HG03439 (cell line): ENCODE measurements around the gene CDC42SE2.

Experiments
- ATAC-seq: cut with Tn5 transposase; IDR thresholded peaks from one replicate; pipeline ENCODE4 v1.9.1; 2021; ENCODE audit warnings: mild to moderate bottlenecking, moderate library complexity; ENCODE audit not compliant: unreplicated experiment

The CDC42SE2 gene, protein sequence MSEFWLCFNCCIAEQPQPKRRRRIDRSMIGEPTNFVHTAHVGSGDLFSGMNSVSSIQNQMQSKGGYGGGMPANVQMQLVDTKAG

DNA sequence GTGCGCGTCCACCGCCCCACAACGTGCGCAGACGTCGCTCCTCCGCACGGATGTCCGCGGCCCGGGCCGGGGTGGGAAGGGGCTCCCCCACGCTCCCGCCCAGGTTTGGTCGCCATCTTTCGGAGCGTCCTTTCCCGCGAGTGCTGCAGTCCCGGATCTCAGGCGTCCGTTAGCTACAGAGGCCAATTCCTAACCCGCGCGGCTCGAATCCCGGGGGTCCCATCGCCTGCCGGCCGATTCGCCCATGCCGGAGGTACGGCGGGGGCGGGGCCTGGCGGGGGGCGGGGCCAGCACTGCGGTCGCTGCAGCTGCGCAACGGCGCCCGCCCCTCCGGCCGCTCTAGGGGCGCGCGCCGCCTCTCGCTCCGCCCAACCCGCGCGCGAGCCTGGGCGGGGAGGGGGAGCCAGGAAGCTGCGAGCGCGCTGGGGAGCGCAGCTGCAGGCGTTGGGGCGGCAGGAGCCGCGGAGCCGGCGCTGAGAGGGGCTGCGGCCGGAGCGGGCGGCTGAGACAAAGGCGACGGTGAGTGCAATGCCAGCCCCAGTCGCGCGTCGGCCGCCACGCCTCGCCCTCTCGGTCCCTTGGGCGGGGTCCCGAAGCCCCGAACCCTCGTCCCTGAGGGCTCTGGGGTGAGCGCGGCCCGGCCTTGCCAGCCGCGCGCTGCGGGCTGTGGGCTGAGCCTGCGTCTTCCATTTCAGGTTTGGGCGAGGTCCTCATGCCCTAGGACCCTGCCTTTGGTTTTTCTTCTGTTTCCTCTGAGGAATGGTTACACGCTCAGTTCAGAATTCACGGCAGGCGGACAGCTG, at the start of gene CDC42SE2:
TSS of gene CDC42SE2 (plus strand) at position 406 of the 803 bp plus-strand sequence. CDS start 95,441 bp downstream, outside the sequence.
- ATAC-seq: peak; percentile 82

DNA sequence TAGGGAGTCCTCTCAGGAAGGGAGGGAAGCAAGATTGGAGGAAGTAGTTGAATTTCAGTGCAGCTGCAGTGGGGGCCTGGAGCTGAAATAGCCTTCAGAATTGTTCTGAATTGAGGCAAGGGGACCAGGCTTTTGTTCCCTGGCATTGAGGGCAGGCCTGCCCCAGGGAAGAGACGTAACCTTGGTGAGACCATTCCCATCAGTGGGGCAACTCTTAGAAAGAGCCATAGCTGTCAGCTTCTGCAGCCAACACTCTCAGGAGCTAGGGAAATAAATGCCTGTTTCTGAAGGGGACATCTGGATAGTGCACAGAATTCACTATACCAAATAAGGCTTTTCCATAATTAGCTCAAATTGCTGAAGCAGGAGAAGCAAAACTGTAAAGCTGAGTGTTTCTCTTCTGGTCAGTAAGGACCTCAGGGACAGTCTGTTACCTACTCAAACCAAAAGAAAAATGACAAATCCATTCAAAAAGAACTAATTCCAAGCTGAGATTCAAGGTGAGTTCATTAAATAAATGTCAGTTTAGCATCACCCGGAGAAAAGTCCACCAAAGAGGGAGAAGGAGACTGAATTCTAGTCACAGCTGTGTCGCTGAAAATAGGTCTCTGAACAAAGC, 49.1 kb upstream of the CDC42SE2 start:
- no peak for ATAC-seq

DNA sequence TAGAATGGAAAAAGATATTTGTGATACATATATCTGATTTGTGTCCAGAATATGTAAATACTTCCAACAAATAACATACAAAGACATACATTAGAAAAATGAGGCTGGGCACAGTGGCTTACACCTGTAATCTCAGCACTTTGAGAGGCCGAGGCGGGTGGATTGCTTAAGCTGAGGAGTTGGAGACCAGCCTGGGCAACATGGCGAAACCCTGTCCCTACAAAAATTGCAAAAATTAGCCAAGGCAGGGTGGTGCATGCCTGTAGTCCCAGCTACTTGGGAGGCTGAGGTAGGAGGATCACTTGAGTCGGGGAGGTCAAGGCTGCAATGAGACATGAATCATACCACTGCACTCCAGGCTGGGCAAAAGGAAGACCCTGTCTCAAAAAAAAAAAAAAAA, 46.1 kb upstream of the CDC42SE2 start:
- ATAC-seq: no peak

DNA sequence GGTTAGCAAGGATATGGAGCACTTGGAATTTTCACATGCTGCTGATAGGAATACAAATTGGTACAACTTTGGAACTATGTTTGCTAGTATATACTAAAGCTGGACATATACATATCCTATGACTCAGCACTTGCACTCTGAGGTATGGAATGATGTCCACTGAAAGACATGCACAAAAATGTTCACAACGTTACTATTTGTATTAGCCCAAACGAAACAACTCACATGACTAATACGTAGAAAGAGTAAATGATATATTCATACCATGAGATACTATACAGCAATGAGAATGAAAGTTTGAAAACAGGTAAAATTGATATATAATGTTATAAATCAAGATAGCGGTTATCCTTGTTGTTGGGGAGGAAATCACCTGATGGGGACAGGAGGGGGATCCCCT, 45.5 kb upstream of the CDC42SE2 start:
- ATAC-seq: peak; percentile 61

DNA sequence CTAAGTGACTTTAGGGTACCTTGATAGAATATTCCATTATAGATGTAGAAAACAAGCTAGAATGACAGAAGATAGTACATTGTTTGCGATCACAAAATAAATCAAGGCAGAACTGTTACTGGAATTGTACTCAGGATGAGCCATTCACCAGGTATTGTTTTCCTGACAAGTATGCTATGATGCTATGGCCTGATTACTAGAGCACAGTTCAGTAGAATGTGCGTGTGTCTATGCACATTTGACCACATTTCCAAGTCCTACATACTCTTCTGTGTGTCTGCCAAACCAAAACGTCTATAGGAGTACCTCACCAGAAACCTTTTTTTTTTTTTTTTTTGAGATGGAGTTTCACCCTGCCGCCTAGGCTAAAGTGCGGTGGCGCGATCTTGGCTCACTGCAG, 43.3 kb upstream of the CDC42SE2 start:
- ATAC-seq: no peak

DNA sequence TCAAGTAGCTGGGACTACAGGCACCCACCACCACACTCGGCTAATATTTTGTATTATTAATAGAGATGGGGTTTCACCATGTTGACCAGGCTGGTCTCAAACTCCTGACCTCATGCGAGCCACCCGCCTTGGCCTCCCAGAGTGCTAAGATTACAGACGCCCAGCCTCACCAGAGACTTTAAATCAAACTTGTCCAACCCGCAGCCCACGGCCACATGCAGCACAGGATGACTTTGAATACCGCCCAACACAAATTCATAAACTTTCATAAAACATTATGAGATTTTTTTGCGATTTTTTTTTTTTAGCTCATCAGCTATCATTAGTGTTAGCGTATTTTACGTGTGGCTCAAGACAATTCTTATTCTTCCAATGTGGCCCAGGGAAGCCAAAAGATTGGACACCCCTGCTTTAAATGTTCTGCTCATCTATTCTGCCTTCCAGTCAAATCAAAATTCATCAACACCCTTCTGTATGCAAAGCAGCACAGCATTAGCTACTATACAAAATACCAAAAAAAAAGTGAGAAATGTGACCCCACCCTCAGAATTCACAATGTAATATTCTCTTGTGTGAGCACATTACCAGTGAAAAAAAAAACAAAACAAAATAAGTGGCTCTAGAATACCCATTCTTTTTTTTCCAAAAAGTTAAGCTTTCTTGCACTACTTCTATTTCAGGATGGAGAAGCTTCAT, 42.7 kb upstream of the CDC42SE2 start:
- no peak for ATAC-seq

DNA sequence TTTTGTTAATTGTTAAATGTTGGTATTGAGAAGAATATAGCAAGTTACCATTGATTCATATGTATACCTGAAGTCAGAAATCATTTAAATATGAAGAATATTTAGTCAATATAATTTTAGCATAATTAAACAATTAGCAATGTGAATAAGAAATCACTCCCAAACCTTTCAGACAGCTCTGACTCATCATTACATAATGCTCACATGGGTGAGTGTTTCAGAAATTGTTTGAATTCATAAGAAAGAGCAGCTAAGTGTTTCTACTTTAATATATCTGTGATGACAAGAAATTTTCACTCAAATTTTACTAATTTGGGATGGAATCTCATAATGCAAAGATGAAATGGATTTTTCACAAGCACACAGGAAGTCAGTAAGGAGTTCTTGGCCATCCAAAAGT, 42.0 kb upstream of the CDC42SE2 start:
- no peak for ATAC-seq

DNA sequence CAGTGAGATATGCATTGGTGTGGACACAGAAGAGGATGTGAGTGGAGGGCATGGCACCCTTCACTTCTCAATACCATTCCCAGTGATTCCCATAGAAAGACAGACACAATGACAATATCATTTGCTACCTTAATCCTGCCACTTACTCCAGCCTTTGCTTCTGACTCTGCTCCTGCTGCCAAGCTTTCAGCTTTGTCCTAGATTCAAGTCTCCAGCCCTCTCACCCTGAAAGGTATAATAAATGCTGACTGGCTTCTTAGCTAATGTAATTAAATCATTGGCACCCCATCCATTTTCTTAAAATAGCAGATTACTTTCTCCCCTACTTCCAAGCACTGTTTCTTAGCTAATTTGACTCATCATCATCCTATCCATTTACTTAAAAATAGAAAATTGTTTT, 41.1 kb upstream of the CDC42SE2 start:
- ATAC-seq: no peak

DNA sequence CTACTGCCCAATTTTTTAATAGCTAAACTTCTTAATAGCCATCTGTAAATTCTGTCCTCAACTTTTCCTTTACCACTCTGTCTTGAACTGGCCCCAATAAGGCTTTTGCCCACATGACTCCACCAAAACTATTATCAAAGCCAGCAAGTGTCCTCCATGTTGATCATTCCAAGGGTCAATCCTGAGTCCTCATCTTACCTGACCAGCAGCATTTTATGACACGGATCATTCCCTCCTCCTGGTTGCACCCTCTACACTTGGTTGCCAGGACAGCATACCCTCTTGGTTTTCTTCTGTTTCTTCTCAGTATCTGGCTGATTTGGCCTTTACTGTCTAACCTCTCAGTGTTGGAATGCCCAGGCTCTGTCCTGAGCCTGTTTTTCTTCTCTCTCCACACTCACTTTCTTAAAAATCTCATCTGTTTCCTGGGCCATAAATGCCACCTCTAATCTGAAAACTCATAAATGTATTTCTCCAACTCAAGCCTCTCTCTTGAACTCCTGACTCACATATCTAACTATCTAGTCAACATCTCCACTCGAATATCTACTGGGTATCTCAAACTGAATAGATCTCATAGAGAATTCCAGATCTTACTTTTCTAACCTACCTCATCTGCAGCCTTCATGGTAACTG, 40.0 kb upstream of the CDC42SE2 start:
- ATAC-seq: no peak

DNA sequence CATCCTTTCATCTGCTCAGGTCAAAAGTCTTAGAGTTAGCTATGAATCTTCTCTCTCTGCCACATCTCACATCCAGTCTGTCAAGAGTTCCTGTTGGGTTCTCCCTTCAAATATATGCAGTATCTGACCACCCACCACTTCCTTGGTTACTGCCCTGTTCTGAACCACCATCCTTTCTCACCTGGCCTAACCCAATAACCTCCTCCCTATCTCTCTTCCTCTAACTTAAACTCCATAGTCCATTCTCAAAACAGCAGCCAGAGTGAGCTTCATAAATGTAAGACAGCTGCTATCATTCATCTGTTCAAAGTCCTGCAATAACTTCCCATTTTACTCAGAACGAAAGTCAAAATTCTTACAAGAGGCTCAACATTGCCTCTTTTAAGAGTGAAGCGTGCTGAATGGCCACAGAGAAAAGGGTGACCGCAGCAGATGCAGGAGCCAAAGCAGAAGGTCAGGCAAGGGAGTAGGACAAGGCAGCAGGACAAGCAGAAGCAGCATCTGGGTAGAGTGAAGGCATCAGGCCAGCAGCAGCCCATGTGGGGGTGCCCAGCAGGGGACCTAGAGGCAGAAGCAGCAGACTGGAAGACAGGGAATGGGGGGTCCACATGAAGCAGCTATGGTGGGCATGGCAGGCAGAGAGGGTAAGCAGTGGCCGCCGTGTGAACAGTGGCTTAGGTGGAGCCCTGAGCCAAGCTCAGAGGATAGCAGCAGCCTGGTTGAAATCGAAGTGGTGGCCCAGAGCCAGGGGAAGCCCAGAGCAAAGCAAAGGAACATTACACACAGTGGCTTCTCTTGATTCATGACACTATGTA, 39.3 kb upstream of the CDC42SE2 start:
- peak; percentile 76 for ATAC-seq

DNA sequence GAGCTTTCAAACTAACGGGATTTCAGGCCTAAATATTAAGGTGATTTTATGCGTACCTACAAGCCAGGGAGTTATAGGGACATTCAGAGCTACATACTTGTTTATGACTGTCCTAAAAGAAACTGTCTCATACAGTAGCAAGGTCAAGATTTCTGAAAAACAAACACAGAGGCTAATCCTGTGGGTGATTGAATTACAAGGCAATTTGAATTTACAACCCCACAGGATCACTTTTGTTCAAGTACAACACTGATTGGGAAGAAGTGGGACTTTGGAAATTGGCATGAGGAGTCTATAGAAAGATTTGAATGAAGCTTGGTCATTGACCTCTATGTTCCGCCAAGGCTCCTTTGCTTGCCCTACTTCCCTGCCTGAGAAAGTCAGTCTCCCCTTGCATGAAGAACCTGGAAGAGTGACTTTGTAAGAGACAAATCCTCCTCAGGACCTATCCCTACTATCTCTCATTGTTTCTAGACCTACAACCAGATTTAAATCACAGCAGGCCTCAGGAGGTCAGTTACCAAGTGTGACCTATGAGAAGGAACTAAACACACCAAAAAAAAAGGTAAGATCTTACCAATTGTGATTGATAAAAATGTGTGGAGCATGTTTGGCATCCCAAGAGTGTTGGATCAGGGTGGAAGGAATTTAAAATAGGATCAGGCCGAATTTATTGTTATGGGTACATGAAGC, 38.4 kb upstream of the CDC42SE2 start:
- ATAC-seq: no peak

DNA sequence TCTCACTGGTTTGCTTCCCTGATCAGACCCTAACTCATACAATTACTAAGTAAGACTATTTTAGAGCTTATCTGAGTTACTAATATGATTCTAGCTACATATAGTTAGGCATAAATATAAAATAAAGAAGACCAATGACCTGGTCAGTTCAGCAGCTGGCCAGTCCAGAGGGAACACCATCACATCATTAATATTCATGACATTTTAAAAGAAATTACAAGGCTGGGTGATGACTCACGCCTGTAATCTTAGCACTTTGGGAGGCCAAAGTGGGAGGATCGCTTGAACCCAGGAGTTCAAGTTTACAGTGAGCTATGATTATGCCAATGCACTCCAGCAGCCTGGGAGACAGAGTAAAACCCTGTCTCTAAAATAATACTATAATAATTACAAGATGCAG, 37.0 kb upstream of the CDC42SE2 start:
- no peak for ATAC-seq

DNA sequence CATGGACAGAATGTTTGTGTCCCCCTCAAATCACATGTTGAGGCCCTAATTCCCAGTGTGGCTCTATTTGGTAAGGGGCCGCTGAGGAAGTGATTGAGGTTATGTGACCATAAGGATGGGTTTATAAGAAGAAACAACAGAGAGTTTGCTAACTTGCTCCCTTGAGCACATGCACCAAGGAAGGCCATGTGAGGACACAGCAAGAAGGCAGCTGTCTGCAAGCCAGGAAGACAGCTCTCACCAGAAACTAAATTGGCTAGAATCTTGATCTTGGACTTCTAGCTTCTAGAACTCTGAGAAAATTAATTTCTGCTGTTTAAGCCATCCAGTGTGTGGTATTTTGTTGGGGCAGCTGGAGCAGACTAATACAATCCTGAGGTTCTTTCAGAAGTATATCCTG, 35.2 kb upstream of the CDC42SE2 start:
- ATAC-seq: no peak

DNA sequence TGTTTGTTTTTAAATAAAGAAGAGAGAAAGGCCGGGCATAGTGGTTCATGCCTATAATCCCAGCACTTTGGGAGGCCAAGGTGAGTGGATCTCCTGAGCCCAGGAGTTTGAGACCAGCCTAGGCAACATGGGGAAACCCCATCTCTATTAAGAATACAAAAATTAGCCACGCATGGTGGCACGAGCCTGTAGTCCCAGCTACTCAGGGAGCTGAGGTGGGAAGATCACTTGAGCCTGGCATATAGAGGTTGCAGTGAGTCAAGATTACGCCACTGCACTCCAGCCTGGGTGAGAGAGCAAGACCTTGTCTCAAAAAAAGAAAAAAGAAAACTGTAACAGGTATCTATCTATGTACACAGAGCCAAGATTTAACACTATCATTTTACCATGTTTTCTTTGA, 34.2 kb upstream of the CDC42SE2 start:
- no peak for ATAC-seq

DNA sequence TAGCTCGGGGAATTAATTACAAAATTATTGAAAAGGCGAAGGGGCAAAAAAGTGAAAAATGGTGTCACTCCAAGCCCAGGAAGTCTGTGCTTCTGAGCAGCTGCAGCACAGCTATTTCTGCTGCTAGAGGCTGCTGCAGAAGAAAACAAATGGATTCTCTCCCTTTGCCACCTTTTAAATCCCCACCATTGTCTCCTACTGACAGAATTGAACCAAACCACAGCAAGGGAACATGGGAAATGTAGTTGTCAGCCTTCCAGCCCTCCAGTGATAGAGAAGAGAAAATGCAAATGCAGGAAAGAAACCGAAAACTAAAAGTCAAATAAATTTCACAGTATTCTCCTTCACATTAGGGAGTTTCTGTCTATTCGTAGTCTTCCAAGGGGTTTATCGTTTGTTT, 33.4 kb upstream of the CDC42SE2 start:
- ATAC-seq: peak; percentile 64

DNA sequence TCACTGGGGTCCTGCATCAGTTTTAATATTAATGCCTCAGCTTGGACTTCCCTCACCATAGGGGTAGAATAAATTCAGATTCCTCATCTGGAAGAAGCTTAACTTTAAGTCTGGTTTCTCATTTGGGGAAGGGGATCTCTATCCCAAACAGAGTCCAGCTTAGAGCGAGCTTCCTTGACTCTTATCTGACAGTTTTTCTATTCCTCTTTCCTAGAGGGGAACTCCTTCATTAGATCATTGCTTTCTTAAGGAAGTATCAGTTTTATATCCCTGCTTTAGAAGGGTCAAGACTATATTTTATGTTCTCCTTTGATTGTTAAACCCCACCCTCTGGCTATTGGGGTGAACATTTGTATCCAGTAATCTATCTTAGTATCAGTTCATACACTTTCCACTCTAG, 24.2 kb upstream of the CDC42SE2 start:
- ATAC-seq: no peak

DNA sequence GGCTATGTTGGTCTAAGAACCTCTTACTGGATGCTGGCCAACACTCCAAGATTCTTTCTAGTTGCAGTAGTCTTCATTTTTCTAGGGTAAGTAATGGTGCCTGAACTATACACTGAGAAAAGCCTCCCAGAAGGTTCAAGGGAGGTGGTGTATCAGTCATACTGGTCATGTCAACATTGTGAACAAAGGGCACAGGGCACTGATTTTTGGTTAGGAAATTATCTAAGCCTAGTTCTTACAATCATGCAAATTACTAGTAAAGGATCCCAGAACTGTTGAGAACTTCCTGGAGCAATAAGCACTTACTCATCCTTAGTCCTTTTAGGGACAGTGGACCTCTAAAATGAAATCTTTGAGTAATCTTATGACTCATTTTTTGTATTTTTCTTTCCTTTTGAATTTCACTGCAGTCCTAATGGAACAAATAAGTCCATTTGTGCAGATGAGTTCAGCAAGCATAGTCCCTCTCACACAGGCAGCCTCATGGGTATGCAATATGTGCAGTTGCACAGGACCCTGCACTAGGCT, 21.1 kb upstream of the CDC42SE2 start:
- ATAC-seq: no peak

DNA sequence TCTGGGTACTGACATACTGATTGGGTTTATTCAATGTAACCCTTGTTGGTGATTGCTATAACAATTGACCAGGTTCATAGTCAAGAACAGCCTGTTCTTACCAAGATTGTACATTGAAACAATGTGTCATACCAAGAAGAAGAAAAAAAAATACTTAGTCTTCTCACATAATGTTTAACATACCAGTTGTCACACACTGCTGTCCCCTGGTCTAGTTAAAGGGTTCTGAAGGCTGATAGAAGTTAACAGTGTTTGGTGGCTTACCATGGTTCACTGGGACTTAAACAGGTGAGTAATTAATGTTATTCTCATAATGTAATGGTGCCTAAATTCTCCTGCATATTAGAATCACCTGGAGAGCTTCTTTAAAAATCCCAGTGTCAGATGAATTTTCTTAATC, 18.5 kb upstream of the CDC42SE2 start:
- ATAC-seq: no peak

DNA sequence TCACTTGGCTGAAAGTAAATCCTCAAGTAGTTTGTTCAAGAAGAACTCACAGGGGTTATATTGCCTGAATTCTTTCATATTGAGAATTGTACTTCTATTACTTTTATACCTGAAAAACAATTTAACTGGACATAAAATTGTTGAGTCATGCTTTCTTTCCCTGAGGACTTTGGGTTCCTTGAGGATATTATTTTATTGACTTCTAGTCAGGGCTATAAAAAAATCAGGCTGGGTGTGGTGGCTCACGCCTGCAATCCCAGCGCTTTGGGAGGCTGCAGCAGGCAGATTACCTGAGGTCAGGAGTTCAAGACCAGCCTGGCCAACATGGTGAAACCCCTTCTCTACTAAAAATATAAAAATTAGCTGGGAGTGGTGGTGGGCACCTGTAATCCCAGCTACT, 17.9 kb upstream of the CDC42SE2 start:
- no peak for ATAC-seq

DNA sequence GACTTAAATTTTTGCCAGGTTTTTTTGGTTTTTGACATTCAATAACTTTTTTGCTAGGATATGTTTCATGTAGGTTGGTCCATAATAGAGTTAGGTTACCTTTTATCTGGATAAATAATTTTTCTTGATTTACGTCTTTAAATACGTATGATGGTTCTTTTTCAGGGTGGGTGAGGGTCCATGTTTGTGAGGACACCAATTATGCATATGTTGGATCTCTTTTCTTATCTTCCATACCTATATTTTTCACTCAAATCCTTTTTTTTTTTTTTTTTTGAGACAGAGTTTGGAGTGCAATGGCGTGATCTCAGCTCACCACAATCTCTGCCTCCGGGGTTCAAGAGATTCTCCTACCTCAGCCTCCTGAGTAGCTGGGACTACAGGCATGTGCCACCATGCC, 17.3 kb upstream of the CDC42SE2 start:
- ATAC-seq: no peak
